IPS-18c (cell line): ENCODE measurements around the gene GRHL1.

Source experiments
- H3K4me3 ChIP-seq: 2 replicates; pipeline ENCODE4 v1.7.0; 2013; ENCODE audit warnings: low read depth, mild to moderate bottlenecking, low read length, moderate library complexity; ENCODE audit not compliant: insufficient read depth
- H3K9me3 ChIP-seq: one replicate; pipeline ENCODE4 v1.6.1; 2013; ENCODE audit warnings: mild to moderate bottlenecking, low read length, moderate library complexity; ENCODE audit not compliant: control insufficient read depth, insufficient read depth

Gene GRHL1

GRCh38 chr2:9982891-9983290 is 31.4 kb downstream of the GRHL1 start:
- Histone ChIP-seq H3K9me3 (no peaks in the 10 kb centered on the region), H3K4me3 (no peak overlapping the region)

DNA sequence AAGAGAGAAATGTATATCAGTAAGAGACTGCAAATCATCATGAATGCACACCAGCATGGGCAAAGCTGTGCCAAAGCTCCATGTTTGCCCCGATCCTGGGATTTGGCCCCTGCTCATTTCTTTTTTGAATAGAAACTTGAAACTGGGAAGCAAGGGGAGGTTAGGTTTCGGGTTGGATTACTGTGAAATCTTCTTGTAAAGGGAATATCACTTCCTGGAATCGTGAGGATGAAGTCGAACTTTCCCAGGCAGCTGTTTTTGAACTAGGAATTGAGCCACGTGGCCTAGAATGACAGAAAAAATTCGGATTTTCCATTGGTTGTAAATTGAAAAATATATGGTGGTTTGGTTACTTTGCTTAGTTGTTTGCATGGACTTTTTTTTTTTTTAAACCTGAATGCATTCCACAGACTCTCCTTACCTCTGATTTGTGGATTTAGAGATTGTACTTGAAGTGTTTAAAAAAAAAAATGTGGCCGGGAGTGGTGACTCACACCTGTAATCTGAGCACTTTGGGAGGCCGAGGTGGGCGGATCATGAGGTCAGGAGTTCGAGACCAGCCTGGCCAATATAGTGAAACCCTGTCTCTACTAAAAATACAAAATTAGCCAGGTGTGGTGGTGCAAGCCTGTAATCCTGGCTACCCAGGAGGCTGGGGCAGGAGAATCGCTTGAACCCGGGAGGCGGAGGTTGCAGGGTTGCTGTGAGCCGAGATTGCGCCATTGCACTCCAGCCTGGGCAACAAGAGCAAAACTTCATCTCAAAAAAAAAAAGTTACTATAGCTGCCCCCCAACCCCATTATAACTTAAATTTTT is 32.1 kb downstream of the GRHL1 start:
- H3K4me3 ChIP-seq: no peak overlapping the region
- H3K9me3 ChIP-seq: no peaks in the 10 kb centered on the region

DNA sequence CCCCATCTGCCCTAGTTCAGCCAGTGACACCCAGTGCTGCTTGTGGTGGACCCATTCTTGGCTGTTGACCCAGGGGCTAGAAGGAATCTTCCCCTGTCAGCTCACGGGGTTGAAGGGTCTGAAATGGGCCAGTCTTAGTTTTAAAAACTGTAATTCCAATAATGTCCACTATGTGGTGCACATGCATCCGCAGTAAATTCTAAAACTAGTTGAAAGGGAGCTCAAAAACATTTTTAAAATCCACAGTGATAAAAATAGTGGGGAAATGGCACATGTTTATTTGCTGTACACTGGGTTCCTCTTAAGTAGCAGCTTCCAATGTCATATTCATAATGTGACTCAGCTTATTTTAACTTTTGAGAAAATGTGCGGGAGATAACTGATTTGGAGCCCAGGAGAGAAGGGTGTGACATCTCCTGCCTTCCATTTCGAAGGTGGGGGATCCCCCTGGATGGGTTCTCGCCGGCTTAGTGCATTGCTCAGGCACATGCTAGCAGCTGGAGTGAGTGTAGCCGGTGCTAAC is 32.8 kb downstream of the GRHL1 start:
- Histone ChIP-seq H3K4me3 (no peak overlapping the region), H3K9me3 (no peaks in the 10 kb centered on the region)

GRCh38 chr2:9984871-9985480 is 33.5 kb downstream of the GRHL1 start:
- H3K9me3 ChIP-seq: no peaks in the 10 kb centered on the region
- H3K4me3 ChIP-seq: no peak overlapping the region

DNA sequence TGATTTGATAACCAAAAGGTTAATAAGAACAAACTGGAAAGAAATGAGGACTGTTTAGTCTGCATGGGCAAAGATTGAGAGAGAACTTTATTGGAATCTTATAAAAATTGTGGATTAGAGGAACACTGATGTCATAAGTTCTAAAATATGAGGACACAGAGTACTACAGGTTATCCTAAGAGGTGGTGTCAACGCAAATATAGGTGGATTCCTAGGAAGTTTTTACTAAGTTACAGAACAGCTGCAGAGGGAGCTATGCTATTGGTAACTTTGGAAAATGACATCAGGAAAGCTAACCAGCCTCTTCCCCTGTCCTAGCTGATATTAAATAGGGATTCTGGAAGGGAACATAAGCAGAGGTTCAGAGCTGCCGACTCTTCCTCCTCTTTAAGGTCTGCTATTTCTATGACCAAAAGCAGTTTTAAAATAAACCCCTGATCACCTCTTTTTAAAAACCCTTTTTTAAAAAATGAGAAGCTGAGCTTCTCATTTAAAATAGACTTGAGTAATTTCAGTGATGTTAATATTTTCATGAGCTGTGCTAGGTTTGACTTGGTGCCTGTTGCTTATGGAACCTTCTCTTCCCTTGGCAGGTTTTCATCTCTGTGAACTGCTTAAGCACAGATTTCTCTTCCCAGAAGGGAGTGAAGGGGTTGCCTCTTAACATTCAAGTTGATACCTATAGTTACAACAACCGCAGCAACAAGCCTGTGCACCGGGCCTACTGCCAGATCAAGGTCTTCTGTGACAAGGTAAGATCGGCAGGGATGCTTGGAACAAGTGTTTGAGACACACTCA is 34.2 kb downstream of the GRHL1 start:
- Histone ChIP-seq H3K9me3 (no peaks in the 10 kb centered on the region), H3K4me3 (no peak overlapping the region)

- no peak overlapping the region for H3K4me3 ChIP-seq
- no peaks in the 10 kb centered on the region for H3K9me3 ChIP-seq
Measured at GRCh38 chr2:9988320-9988719, 36.8 kb downstream of the GRHL1 start.

- H3K9me3 ChIP-seq: no peaks in the 10 kb centered on the region
- H3K4me3 ChIP-seq: no peak overlapping the region
Measured at GRCh38 chr2:9990736-9991135, 39.2 kb downstream of the GRHL1 start.

- Histone ChIP-seq H3K9me3 (no peaks in the 10 kb centered on the region), H3K4me3 (no peak overlapping the region)
Measured at GRCh38 chr2:9991221-9991620, 39.7 kb downstream of the GRHL1 start.

GRCh38 chr2:9991829-9992273 is 40.4 kb downstream of the GRHL1 start:
- H3K4me3 ChIP-seq: no peak overlapping the region

DNA sequence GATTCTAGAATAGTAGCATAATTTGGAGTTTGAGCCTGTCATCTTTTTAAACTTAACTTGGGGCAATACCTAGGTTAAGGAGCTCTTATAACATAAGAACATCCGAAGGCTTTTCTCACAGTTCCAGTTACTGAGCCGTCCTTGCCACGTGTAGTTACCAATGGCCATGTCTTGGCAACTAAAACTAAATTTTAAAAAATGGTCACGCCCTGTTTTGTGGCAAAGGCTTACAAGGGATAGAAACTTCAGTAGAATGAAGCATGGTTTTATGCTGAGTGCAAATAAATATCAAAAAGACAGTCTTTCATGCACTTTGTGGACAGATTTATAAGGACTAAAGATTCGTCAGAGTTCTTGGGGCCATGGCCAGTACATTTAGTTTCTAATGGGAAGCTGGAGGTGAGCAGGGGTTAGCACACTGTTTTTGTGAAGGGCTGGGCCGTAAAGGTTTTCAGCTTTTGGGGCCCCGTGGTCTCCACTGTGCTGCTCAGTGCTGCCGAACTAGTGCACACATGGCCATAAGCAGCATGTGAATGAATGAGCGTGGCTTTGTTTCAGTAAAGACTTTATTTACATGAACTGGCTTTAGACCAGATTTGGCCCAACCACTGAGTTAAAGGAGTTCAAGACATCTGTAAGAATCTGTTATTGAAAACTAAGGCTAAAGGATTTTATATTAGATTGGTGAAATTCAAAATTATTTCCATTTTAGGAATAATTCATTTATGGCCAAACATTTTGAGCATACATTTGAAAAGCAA is 41.1 kb downstream of the GRHL1 start:
- Histone ChIP-seq H3K4me3 (no peak overlapping the region), H3K9me3 (no peaks in the 10 kb centered on the region)

More at GRCh38 chr2:9991829-9992273, 40.4 kb downstream of the GRHL1 start:
- H3K9me3 ChIP-seq: no peaks in the 10 kb centered on the region

DNA sequence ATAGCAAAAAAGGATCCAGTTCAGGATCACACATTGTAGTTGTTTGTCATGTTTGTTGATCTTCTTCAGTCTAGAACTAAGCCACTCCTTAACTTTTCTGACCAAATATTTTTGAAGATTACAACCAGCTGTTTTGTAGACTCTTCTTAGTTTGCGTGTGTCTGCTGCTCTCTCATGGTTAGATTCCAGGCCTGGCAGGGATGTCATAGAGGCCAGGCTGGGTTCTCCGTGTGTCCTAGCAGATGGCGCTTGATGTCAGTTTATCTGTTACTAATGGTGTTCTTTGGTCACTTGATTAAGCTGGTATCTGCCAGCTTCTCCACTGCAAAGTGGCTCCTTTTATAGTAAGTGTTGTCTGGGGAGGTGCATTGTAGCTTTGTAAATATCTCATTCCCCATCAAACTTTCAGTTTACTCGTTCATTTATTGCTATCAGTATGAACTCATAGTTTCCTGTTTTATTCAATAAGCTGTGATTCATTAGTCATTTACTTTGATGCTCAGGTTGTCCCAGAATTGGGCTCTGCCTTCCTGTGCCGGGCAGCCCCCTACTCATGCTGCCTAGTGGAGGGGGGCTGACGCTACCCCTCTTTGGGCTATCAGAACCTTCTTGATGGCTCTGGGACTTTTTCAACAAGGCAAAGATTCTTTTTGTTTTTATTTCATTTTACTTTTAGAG is 42.1 kb downstream of the GRHL1 start:
- H3K9me3 ChIP-seq: no peaks in the 10 kb centered on the region
- H3K4me3 ChIP-seq: no peak overlapping the region

DNA sequence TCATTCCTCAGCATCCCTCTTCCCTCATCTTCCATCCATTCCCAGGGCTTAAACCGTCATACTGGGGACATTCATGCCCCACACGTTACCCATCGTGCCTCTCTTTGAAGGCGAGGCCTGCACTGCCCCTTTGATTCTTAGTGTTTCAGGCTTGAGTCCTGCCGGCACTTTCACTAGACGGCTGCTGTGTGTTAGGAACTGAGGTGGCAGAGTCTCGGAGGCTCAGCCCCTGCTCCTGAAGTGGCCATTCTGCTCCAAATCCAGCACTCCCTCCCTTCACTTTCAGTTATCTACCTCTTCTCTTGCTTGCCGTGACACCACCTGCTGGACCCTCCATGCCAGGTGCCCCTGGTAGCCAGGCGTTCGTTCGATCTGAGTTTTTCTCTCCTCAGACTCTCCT is 43.0 kb downstream of the GRHL1 start:
- Histone ChIP-seq H3K4me3 (no peak overlapping the region), H3K9me3 (no peaks in the 10 kb centered on the region)

GRCh38 chr2:9995059-9995458 is 43.6 kb downstream of the GRHL1 start:
- no peaks in the 10 kb centered on the region for H3K9me3 ChIP-seq
- no peak overlapping the region for H3K4me3 ChIP-seq

GRCh38 chr2:9996321-9996720 is 44.8 kb downstream of the GRHL1 start:
- no peaks in the 10 kb centered on the region for H3K9me3 ChIP-seq

GRCh38 chr2:9997936-9998335 is 46.4 kb downstream of the GRHL1 start:
- H3K4me3 ChIP-seq: no peak overlapping the region
- H3K9me3 ChIP-seq: no peaks in the 10 kb centered on the region

More at GRCh38 chr2:9996321-9996720, 44.8 kb downstream of the GRHL1 start:
- H3K4me3 ChIP-seq: no peak overlapping the region

DNA sequence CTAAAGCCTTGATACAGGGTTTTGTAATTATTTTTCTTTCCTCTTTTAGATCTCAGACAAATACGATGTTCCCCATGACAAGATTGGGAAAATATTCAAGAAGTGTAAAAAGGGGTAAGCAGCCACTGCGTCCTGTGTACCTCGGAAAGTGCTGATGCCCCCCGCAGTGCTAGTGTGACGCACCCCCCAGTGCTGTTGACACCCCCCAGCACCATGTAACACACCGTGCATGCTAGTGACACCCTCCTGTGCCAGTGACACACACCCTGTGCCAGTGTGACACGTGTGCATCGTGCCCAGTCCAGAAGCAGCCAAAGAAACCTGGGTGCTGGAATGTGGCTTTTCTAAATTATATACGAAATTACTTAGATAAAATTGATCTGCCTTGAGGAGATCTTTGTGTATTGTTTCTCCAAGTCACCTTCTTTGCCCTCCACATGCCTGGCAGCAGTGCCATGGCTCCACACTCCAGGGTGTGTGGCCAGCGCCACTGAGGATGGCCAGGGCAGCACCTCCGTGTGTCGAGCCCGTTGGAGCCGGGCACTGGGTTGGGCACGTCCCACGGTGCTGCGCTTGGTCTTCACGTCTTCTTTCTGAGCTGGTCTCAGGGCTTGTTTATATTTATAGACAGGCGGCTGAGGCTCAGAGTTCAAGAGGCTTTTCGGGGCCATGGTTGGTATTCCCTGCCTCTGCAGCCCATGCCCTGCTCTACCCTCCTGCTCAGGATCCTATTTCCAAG is 47.6 kb downstream of the GRHL1 start:
- no peak overlapping the region for H3K4me3 ChIP-seq
- H3K9me3 ChIP-seq: no peaks in the 10 kb centered on the region
